Prostate gland (tissue), 2 donors: ENCODE results near the gene ALDH1L1.

Experiments
- POLR2A ChIP-seq: fragments of 450-650 bp; IDR thresholded peaks from one replicate; pipeline ENCODE4 v1.6.1; 2016; ENCODE audit warnings: antibody characterized with exemption, mild to moderate bottlenecking
- POLR2AphosphoS5 ChIP-seq: sonication (generic); formaldehyde crosslinking; IDR thresholded peaks from one replicate; pipeline ENCODE4 v1.6.1; 2017; ENCODE audit warnings: antibody characterized with exemption
- TF ChIP-seq, protein P1 (sequence below), 4 experiments: fragments of 200-600 bp in 2 of 4; fragments of 450-650 bp in 2 of 4; sonication (generic) in 2 of 4; IDR thresholded peaks; 1 replicate in 3 of 4; 2 replicates in 1 of 4; pipeline ENCODE4 v1.5.1; 2016 to 2019; ENCODE audit warnings: antibody characterized with exemption in 4 of 4, mild to moderate bottlenecking in 2 of 4, moderate library complexity in 2 of 4

DNA sequence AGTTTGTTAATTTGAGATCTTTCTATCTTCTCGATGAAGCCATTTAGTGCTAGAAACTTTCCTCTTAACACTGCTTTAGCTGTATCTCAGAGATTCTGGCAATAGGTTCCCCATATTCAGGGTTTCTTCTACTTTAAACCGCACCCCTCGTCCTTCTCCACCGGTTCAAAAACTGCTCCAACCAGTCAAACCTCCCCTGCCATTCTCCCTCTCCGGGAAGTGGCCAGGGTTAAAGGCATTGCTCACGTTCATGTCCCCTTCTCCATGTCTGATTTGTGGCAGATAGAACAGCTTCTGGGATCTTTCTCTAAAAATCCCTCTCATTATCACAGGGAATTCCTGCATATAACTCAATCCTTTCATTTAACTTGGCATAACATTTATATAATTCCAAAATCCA is 14.4 kb downstream of the ALDH1L1 start:
- TF ChIP-seq, protein P1, sequence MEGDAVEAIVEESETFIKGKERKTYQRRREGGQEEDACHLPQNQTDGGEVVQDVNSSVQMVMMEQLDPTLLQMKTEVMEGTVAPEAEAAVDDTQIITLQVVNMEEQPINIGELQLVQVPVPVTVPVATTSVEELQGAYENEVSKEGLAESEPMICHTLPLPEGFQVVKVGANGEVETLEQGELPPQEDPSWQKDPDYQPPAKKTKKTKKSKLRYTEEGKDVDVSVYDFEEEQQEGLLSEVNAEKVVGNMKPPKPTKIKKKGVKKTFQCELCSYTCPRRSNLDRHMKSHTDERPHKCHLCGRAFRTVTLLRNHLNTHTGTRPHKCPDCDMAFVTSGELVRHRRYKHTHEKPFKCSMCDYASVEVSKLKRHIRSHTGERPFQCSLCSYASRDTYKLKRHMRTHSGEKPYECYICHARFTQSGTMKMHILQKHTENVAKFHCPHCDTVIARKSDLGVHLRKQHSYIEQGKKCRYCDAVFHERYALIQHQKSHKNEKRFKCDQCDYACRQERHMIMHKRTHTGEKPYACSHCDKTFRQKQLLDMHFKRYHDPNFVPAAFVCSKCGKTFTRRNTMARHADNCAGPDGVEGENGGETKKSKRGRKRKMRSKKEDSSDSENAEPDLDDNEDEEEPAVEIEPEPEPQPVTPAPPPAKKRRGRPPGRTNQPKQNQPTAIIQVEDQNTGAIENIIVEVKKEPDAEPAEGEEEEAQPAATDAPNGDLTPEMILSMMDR (IDR thresholded peaks at IDR 0.05), result no peak
- TF ChIP-seq POLR2A (no peak), POLR2AphosphoS5 (no peak)
